ENCODE results near the gene MPRIP. TPM values are rescaled to one million over a fixed set of nuclear protein-coding genes. Genes with fewer than 3 reads are reported as not detected.

The MPRIP gene
- total and polyA plus RNA-seq, 7 donors, result 43.2 to 113 (median 77.4) TPM

- peaks cover 55 to 100% (median 86%) of the 10 kb centered on the region in 4 donors for H3K36me3 ChIP-seq
- WGBS, 2 donors, result 94 to 98% methylated on average over 10 of the region's 10 CpGs
- peak; percentile 52 for DNase-seq
- H3K27me3 ChIP-seq, result no peaks in the 10 kb centered on the region
- H3K4me3 ChIP-seq, result no peak overlapping the region
- no peaks in the 10 kb centered on the region for H3K9me3 ChIP-seq
- intact Hi-C loops (cut with DNase I), result no loop called here
- H3K27ac ChIP-seq, result no peak overlapping the region
- TF ChIP-seq CTCF (IDR thresholded peaks at IDR 0.05), result no peak
- TF ChIP-seq EP300 (IDR thresholded peaks at IDR 0.05), result no peak
- no peak for TF ChIP-seq POLR2A (IDR thresholded peaks at IDR 0.05)
- no peak for TF ChIP-seq POLR2AphosphoS5 (IDR thresholded peaks at IDR 0.05)
- no peaks in the 10 kb centered on the region for H3K4me1 ChIP-seq
Measured at GRCh38 chr17:17225901-17226300, 183.6 kb downstream of the MPRIP start.

GRCh38 chr17:17226451-17227265 lies 184.4 kb downstream of the MPRIP start:
- H3K27ac ChIP-seq, result no peak overlapping the region
- no peaks in the 10 kb centered on the region for H3K27me3 ChIP-seq
- TF ChIP-seq EP300 (IDR thresholded peaks at IDR 0.05) (no peak), POLR2A (IDR thresholded peaks at IDR 0.05) (no peak), POLR2AphosphoS5 (IDR thresholded peaks at IDR 0.05) (no peak), CTCF (IDR thresholded peaks at IDR 0.05) (no peak)
- 96 to 97% methylated on average over 16 of the region's 16 CpGs for WGBS, 2 donors
- H3K9me3 ChIP-seq, result no peaks in the 10 kb centered on the region
- H3K36me3 ChIP-seq, result peaks cover 47 to 100% (median 86%) of the 10 kb centered on the region in 4 donors
- no peaks in the 10 kb centered on the region for H3K4me1 ChIP-seq
- peak; percentile 22 for DNase-seq
- intact Hi-C loops (cut with DNase I), result no loop called here
- no peak overlapping the region for H3K4me3 ChIP-seq

GRCh38 chr17:17227608-17228520 lies 185.6 kb downstream of the MPRIP start:
- 93 to 95% methylated on average over 25 of the region's 25 CpGs for WGBS, 2 donors
- TF ChIP-seq POLR2A (IDR thresholded peaks at IDR 0.05) (no peak), POLR2AphosphoS5 (IDR thresholded peaks at IDR 0.05) (no peak), CTCF (IDR thresholded peaks at IDR 0.05) (no peak), EP300 (IDR thresholded peaks at IDR 0.05) (no peak)
- Histone ChIP-seq H3K27ac (no peak overlapping the region), H3K4me1 (no peaks in the 10 kb centered on the region), H3K36me3 (peaks cover 46 to 99% (median 85%) of the 10 kb centered on the region in 4 donors), H3K27me3 (no peaks in the 10 kb centered on the region), H3K9me3 (no peaks in the 10 kb centered on the region), H3K4me3 (no peak overlapping the region)
- DNase-seq, result peak; percentile 53
- intact Hi-C loops (cut with DNase I), result no loop called here

GRCh38 chr17:17228521-17229279 lies 186.4 kb downstream of the MPRIP start:
- Histone ChIP-seq H3K36me3 (peaks cover 42 to 91% (median 77%) of the 10 kb centered on the region in 4 donors), H3K27ac (no peak overlapping the region), H3K9me3 (no peaks in the 10 kb centered on the region), H3K27me3 (no peaks in the 10 kb centered on the region), H3K4me1 (peaks cover 0 to 1% (median 0%) of the 10 kb centered on the region in 4 donors), H3K4me3 (no peak overlapping the region)
- intact Hi-C loops (cut with DNase I), result no loop called here
- 94 to 95% methylated on average over 17 of the region's 17 CpGs for WGBS, 2 donors
- TF ChIP-seq EP300 (IDR thresholded peaks at IDR 0.05), result no peak
- no peak for TF ChIP-seq CTCF (IDR thresholded peaks at IDR 0.05)
- no peak for TF ChIP-seq POLR2AphosphoS5 (IDR thresholded peaks at IDR 0.05)
- TF ChIP-seq POLR2A (IDR thresholded peaks at IDR 0.05), result no peak
- DNase-seq, result no peak

Measured in sigmoid colon (tissue), 7 donors.